Panc1 (cell line): Measurements from ENCODE around the gene DUSP10. TPM values are rescaled to one million over a fixed set of nuclear protein-coding genes. Genes with fewer than 3 reads are reported as not detected.

Experiments
- ATAC-seq: fragments of 200-7000 bp; cut with Tn5 transposase; 2 replicates; pipeline ENCODE4 v1.9.1; 2020; ENCODE audit warnings: mild to moderate bottlenecking, moderate library complexity
- BruUV-seq: library from RNA; stranded (reverse); fragments of 400-500 nt; replicated peaks from 2 replicates; lab custom pipeline; 2021; lab: Mats Ljungman, UMichigan
- CTCF ChIA-PET: fragments of 300-600 bp; sonication (Branson Sonifier 250); formaldehyde crosslinking; loops from one replicate; lab custom pipeline; 2022; ENCODE audit warnings: antibody characterized with exemption; lab: Charles Lee
- POLR2A ChIA-PET: fragments of 300-600 bp; sonication (Branson Sonifier 250); formaldehyde crosslinking; loops from one replicate; lab custom pipeline; 2022; ENCODE audit warnings: antibody characterized with exemption; lab: Charles Lee
- DNase-seq: peaks from one replicate; pipeline ENCODE4 v3.0.0-alpha.2; 2010; ENCODE audit warnings: low read depth, low spot score
- H3K27ac ChIP-seq: 2 replicates; pipeline ENCODE4 v1.5.1; 2011; ENCODE audit warnings: mild to moderate bottlenecking, low read length, inconsistent platforms
- H3K27me3 ChIP-seq: fragments of 200-500 bp; sonication (Bioruptor generic); 2 replicates; pipeline ENCODE4 v1.6.0; 2014; ENCODE audit warnings: low read length, inconsistent platforms; ENCODE audit not compliant: control insufficient read depth, insufficient read depth
- H3K36me3 ChIP-seq: fragments of 200-500 bp; sonication (Bioruptor generic); 2 replicates; pipeline ENCODE4 v1.5.1; 2014; ENCODE audit warnings: inconsistent platforms, mild to moderate bottlenecking, low read length, moderate library complexity; ENCODE audit not compliant: control insufficient read depth, insufficient read depth
- H3K4me1 ChIP-seq: 2 replicates; pipeline ENCODE4 v1.5.1; 2011; ENCODE audit warnings: inconsistent platforms, mild to moderate bottlenecking, low read length, moderate library complexity; ENCODE audit not compliant: control insufficient read depth, insufficient read depth
- H3K4me3 ChIP-seq, 2 experiments: 2 replicates each; pipeline ENCODE4 v1.5.1; 2011 to 2012; ENCODE audit warnings: low read depth in 2 of 2, low read length in 2 of 2, mild to moderate bottlenecking in 2 of 2, inconsistent platforms in 1 of 2, moderate library complexity in 1 of 2
- H3K9me3 ChIP-seq: fragments of 200-500 bp; sonication (Bioruptor generic); 2 replicates; pipeline ENCODE4 v1.5.1; 2014; ENCODE audit warnings: low read depth, mild to moderate bottlenecking, inconsistent platforms, low read length, moderate library complexity; ENCODE audit not compliant: control insufficient read depth, insufficient read depth
- POLR2AphosphoS5 ChIP-seq: IDR thresholded peaks from 2 replicates; pipeline ENCODE4 v1.6.1; 2012; ENCODE audit warnings: mild to moderate bottlenecking, low read depth, low read length, moderate library complexity
- SIN3A ChIP-seq: IDR thresholded peaks from 2 replicates; pipeline ENCODE4 v1.6.1; 2012; ENCODE audit warnings: low read depth, mild to moderate bottlenecking, low read length, moderate library complexity, borderline replicate concordance; ENCODE audit not compliant: insufficient read depth
- TCF7L2 ChIP-seq: IDR thresholded peaks from 2 replicates; pipeline ENCODE4 v1.6.1; 2011; ENCODE audit warnings: mild to moderate bottlenecking, low read depth, low read length, inconsistent platforms
- in situ Hi-C: cut with HindIII; loops from 2 replicates; pipeline ENCODE4 v1.10.0; 2016; ENCODE audit warnings: low sequenced_read_pairs, low pct_unique_long_range_greater_than_20kb
- intact Hi-C: fragments of 100-400 bp; cut with micrococcal nuclease; formaldehyde crosslinking; loops from one replicate; pipeline ENCODE4 v1.10.0; 2022; ENCODE audit not compliant: unreplicated experiment
- total RNA-seq: library from RNA; stranded (reverse); gene quantifications from one replicate; pipeline ENCODE4 v1.2.1, GENCODE V29; 2021; ENCODE audit not compliant: unreplicated experiment
- TF ChIP-seq, protein P1 (sequence below): fragments of 450-650 bp; IDR thresholded peaks from 2 replicates; pipeline ENCODE4 v1.5.1; 2017; ENCODE audit warnings: mild to moderate bottlenecking
- TF ChIP-seq, protein P2 (sequence below), 2 experiments: IDR thresholded peaks; 2 replicates each; pipeline ENCODE4 v1.6.1; 2011 to 2012; ENCODE audit warnings: low read depth in 2 of 2, control low read depth in 1 of 2, low read length in 1 of 2, mild to moderate bottlenecking in 1 of 2, moderate library complexity in 1 of 2; ENCODE audit not compliant: insufficient read depth in 1 of 2

Gene DUSP10
- total RNA-seq, 1 experiment from 2014 or later: 1.4 TPM

DNA sequence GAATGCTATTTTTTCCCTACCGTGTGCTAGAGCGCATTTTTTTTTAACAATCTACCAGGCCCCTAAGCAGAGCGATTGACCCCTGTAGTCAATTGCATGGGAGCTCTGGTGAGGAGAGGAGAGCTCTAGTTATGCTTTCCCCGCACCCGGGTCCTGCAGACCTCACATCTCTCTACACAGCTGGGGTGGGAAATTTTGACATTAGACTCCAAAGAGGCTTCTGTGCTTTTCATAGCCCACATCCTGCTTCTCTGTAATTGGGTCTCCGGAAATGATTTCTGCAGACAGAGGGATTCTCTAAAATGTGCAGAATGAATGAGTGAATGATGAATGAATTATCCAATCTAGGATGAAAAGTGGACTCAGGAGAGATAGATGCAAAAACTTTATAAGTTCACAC lies 41.5 kb upstream of the DUSP10 start:
- no peak overlapping the region for H3K4me3 ChIP-seq
- intact Hi-C loops (no loop called here), in situ Hi-C loops (no loop called here)
- H3K27me3 ChIP-seq: no peaks in the 10 kb centered on the region
- no TSS peak for BruUV-seq
- TF ChIP-seq, protein P1, sequence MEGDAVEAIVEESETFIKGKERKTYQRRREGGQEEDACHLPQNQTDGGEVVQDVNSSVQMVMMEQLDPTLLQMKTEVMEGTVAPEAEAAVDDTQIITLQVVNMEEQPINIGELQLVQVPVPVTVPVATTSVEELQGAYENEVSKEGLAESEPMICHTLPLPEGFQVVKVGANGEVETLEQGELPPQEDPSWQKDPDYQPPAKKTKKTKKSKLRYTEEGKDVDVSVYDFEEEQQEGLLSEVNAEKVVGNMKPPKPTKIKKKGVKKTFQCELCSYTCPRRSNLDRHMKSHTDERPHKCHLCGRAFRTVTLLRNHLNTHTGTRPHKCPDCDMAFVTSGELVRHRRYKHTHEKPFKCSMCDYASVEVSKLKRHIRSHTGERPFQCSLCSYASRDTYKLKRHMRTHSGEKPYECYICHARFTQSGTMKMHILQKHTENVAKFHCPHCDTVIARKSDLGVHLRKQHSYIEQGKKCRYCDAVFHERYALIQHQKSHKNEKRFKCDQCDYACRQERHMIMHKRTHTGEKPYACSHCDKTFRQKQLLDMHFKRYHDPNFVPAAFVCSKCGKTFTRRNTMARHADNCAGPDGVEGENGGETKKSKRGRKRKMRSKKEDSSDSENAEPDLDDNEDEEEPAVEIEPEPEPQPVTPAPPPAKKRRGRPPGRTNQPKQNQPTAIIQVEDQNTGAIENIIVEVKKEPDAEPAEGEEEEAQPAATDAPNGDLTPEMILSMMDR: no peak
- TF ChIP-seq, protein P2, sequence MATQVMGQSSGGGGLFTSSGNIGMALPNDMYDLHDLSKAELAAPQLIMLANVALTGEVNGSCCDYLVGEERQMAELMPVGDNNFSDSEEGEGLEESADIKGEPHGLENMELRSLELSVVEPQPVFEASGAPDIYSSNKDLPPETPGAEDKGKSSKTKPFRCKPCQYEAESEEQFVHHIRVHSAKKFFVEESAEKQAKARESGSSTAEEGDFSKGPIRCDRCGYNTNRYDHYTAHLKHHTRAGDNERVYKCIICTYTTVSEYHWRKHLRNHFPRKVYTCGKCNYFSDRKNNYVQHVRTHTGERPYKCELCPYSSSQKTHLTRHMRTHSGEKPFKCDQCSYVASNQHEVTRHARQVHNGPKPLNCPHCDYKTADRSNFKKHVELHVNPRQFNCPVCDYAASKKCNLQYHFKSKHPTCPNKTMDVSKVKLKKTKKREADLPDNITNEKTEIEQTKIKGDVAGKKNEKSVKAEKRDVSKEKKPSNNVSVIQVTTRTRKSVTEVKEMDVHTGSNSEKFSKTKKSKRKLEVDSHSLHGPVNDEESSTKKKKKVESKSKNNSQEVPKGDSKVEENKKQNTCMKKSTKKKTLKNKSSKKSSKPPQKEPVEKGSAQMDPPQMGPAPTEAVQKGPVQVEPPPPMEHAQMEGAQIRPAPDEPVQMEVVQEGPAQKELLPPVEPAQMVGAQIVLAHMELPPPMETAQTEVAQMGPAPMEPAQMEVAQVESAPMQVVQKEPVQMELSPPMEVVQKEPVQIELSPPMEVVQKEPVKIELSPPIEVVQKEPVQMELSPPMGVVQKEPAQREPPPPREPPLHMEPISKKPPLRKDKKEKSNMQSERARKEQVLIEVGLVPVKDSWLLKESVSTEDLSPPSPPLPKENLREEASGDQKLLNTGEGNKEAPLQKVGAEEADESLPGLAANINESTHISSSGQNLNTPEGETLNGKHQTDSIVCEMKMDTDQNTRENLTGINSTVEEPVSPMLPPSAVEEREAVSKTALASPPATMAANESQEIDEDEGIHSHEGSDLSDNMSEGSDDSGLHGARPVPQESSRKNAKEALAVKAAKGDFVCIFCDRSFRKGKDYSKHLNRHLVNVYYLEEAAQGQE (IDR thresholded peaks at IDR 0.05; ENCODE audit: insufficient read depth in 1 of 2, low read depth in 2 of 2, low read length in 1 of 2): no peak
- TF ChIP-seq TCF7L2 (no peak), POLR2AphosphoS5 (no peak), SIN3A (no peak)
- no peak overlapping the region for H3K27ac ChIP-seq
- no peaks in the 10 kb centered on the region for H3K9me3 ChIP-seq
- DNase-seq (no peak), ATAC-seq (no peak)
- CTCF ChIA-PET: no interaction called here
- H3K36me3 ChIP-seq: no peaks in the 10 kb centered on the region
- POLR2A ChIA-PET: no interaction called here
- no peaks in the 10 kb centered on the region for H3K4me1 ChIP-seq

DNA sequence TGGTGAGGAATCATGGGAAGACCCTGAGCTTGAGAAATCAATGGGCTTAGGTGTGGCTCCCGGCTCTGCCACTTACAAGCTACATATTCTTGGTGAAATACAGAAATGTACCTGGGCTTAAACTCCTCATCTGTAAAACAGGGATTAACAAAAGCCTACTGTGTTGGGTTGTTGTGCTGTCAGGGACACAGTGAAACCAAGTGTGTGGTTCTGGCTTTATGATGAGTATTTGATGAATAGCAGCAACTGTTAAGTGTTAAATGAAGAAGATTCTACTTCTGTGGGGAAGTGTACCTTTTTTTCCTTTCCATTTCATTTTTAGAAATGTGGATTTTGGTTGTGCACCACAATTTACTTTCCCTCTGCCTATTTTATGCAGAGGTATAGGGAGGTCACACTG lies 41.1 kb upstream of the DUSP10 start:
- no peak for DNase-seq
- Histone ChIP-seq H3K27me3 (no peaks in the 10 kb centered on the region), H3K9me3 (no peaks in the 10 kb centered on the region), H3K4me1 (no peaks in the 10 kb centered on the region), H3K27ac (no peak overlapping the region), H3K36me3 (no peaks in the 10 kb centered on the region), H3K4me3 (no peak overlapping the region)
- intact Hi-C loops: no loop called here
- ChIA-PET POLR2A (no interaction called here), CTCF (no interaction called here)
- TF ChIP-seq, protein P1: no peak
- TF ChIP-seq TCF7L2 (no peak), POLR2AphosphoS5 (no peak), SIN3A (no peak)
- TF ChIP-seq, protein P2 (IDR thresholded peaks at IDR 0.05; ENCODE audit: insufficient read depth in 1 of 2, low read depth in 2 of 2, low read length in 1 of 2): no peak
- ATAC-seq: no peak
- BruUV-seq: no TSS peak
- in situ Hi-C loops: no loop called here
